ENCODE data around the gene NCF2. TPM values are rescaled to one million over a fixed set of nuclear protein-coding genes. Genes with fewer than 3 reads are reported as not detected.
A peak's percentile ranks its signal among the peaks of the same experiment; 100 is the strongest.

NCF2 gene
- total RNA-seq, 1 experiment from 2014 or later = 5.5 TPM

GRCh38 chr1:183592733-183593132 is 2.5 kb upstream of the NCF2 start:
- H3K27ac Mint-ChIP-seq (ENCODE audit: unreplicated experiment) = no peak overlapping the region
- peaks cover 32% of the 10 kb centered on the region for H3K4me1 Mint-ChIP-seq (ENCODE audit: low read depth, unreplicated experiment)
- no peaks in the 10 kb centered on the region for H3K36me3 Mint-ChIP-seq (ENCODE audit: insufficient read depth, unreplicated experiment)
- intact Hi-C loops (cut with micrococcal nuclease; ENCODE audit: unreplicated experiment) = no loop called here
- H3K27me3 Mint-ChIP-seq (ENCODE audit: unreplicated experiment) = no peaks in the 10 kb centered on the region
- no peaks in the 10 kb centered on the region for H3K9me3 Mint-ChIP-seq (ENCODE audit: low read depth, unreplicated experiment)
- CTCF ChIA-PET = no interaction called here
- no TSS peak for BruUV-seq (replicated peaks)
- DNase-seq = no peak
- no peak overlapping the region for H3K4me3 Mint-ChIP-seq (ENCODE audit: low read depth, unreplicated experiment)
- no peak for TF ChIP-seq CTCF (IDR thresholded peaks at IDR 0.05; ENCODE audit: unreplicated experiment)

GRCh38 chr1:183589874-183590243 is 400 bp downstream of the NCF2 start:
- TSS peak; percentile 53 for BruUV-seq (replicated peaks)
- Mint-ChIP-seq H3K4me1 (ENCODE audit: low read depth, unreplicated experiment) (peaks cover 32% of the 10 kb centered on the region), H3K27me3 (ENCODE audit: unreplicated experiment) (no peaks in the 10 kb centered on the region), H3K36me3 (ENCODE audit: insufficient read depth, unreplicated experiment) (no peaks in the 10 kb centered on the region), H3K4me3 (ENCODE audit: low read depth, unreplicated experiment) (no peak overlapping the region), H3K27ac (ENCODE audit: unreplicated experiment) (no peak overlapping the region), H3K9me3 (ENCODE audit: low read depth, unreplicated experiment) (no peaks in the 10 kb centered on the region)
- CTCF ChIA-PET = interaction anchor here (0.6 to 1.8 kb wide), 4 partner anchors 10 to 740 kb away, joined by 3 to 14 read pairs (median 4); no protein-coding TSS in a partner anchor
- TF ChIP-seq CTCF (IDR thresholded peaks at IDR 0.05; ENCODE audit: unreplicated experiment) = no peak
- intact Hi-C loops (cut with micrococcal nuclease; ENCODE audit: unreplicated experiment) = no loop called here
- DNase-seq = no peak

GRCh38 chr1:183589384-183589783 is 875 bp downstream of the NCF2 start:
- Mint-ChIP-seq H3K27ac (ENCODE audit: unreplicated experiment) (no peak overlapping the region), H3K4me1 (ENCODE audit: low read depth, unreplicated experiment) (peaks cover 32% of the 10 kb centered on the region), H3K9me3 (ENCODE audit: low read depth, unreplicated experiment) (no peaks in the 10 kb centered on the region), H3K36me3 (ENCODE audit: insufficient read depth, unreplicated experiment) (no peaks in the 10 kb centered on the region), H3K4me3 (ENCODE audit: low read depth, unreplicated experiment) (no peak overlapping the region), H3K27me3 (ENCODE audit: unreplicated experiment) (no peaks in the 10 kb centered on the region)
- CTCF ChIA-PET = interaction anchor here (1.2 to 1.8 kb wide), 3 partner anchors 10 to 308 kb away, joined by 3 to 14 read pairs (median 5); no protein-coding TSS in a partner anchor
- TF ChIP-seq CTCF (IDR thresholded peaks at IDR 0.05; ENCODE audit: unreplicated experiment) = no peak
- no peak for DNase-seq
- no TSS peak for BruUV-seq (replicated peaks)
- intact Hi-C loops (cut with micrococcal nuclease; ENCODE audit: unreplicated experiment) = no loop called here

GRCh38 chr1:183588827-183589226 is 1.4 kb downstream of the NCF2 start:
- BruUV-seq (replicated peaks) = no TSS peak
- H3K36me3 Mint-ChIP-seq (ENCODE audit: insufficient read depth, unreplicated experiment) = no peaks in the 10 kb centered on the region
- no peak overlapping the region for H3K27ac Mint-ChIP-seq (ENCODE audit: unreplicated experiment)
- H3K4me3 Mint-ChIP-seq (ENCODE audit: low read depth, unreplicated experiment) = no peak overlapping the region
- DNase-seq = peak; percentile 30
- CTCF ChIA-PET = interaction anchor here (0.6 to 1.8 kb wide), 5 partner anchors 11 to 307 kb away, joined by 3 to 14 read pairs (median 4); no protein-coding TSS in a partner anchor
- no peak for TF ChIP-seq CTCF (IDR thresholded peaks at IDR 0.05; ENCODE audit: unreplicated experiment)
- no peaks in the 10 kb centered on the region for H3K27me3 Mint-ChIP-seq (ENCODE audit: unreplicated experiment)
- H3K9me3 Mint-ChIP-seq (ENCODE audit: low read depth, unreplicated experiment) = no peaks in the 10 kb centered on the region
- intact Hi-C loops (cut with micrococcal nuclease; ENCODE audit: unreplicated experiment) = no loop called here
- H3K4me1 Mint-ChIP-seq (ENCODE audit: low read depth, unreplicated experiment) = peaks cover 32% of the 10 kb centered on the region
